HG02642 (cell line): ENCODE measurements around the gene PICK1.

Experiments used
- ATAC-seq: cut with Tn5 transposase; IDR thresholded peaks from one replicate; pipeline ENCODE4 v1.9.1; 2021; ENCODE audit warnings: mild to moderate bottlenecking; ENCODE audit not compliant: unreplicated experiment, poor library complexity

PICK1 gene

DNA sequence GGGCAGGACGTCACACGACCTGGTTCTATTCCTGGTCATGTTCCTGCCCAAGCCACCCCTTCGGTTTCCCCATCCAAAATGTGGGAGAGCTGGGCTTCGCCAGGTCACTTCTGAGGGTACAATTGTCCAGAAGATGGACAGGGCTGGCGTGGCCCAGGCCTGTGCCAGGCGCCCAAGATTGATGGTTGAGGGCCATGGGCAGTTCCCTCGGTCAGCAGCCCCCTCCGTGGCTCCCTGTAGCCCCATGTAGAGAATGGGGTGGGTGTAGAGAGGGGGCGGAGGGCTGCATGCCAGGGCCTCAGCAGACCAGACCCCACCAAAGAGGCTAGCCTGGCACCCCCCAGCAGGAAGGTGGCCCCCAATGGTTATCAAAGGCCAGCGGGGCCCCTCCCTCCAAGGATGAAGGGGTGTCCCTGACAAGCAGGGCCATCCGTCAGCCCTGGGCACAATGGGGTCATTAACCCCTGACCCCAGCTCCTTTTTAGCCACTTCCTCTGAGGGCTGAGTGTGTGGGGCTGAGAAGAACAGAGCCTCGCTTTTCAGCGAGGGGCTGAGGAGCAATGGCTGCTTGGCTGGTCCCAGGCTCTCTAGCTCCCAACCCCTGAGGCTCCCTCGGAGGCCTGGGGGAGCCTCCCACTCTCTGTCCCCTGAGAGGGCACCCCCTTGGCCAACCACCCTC lies 11.0 kb upstream of the PICK1 start:
- no peak for ATAC-seq

DNA sequence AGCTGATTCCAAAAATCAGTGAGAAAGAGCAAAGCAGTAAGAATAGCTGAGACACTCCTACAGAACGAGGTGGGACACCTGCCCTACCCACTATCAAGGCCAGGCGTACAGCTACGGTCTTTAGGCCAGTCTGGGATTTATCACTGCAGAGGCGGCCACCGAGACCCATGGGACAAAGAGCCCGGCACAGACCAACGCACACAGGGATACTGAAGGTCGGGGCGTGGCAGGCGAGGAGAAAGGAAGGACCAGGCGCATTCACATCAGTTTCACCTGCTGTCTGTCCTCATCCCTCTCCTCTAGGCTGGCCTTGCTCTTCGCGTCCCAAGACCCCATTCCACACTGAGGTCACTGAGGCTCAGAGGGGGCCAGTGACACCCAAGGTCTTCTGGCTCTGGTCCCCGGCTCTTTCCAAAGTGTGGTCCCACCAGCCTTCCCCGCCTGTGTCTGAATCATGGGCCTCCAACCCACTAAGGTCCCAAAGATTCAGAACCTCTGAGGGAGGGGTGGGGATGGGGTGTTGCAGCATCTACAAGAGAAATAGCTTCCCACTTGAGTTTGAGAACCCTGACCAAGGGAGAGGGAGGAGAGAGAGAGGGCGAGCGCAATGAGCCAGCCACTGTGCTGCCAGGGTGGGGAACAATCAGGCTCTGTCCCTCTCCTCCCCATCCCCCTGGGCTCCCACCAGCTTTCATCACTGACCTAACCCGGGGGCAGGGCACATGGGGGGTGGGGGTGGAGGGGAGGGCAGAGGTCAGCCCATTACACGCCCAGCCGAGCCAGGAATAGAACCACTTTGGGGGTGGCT lies 7.2 kb upstream of the PICK1 start:
- no peak for ATAC-seq

DNA sequence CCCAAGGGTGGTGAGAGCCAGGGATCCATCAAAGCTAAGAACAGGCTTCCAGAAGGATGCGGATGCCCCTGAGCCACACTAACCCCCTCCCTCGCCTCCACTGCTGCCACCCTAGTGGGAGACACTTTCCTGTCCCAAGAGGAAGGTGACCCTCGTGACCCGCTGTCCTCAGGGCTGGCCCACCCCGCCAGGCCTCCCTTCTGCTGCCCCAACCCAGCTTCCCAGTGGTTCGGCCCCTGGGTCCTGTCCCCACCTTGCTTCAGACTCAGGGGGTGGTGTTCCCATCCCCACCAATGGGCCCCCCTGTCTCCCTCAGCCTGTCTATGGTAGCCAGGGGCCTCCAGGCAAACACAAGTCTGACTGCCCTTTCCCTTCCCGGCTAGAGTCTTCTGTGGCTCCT lies 6.5 kb upstream of the PICK1 start:
- ATAC-seq: no peak

DNA sequence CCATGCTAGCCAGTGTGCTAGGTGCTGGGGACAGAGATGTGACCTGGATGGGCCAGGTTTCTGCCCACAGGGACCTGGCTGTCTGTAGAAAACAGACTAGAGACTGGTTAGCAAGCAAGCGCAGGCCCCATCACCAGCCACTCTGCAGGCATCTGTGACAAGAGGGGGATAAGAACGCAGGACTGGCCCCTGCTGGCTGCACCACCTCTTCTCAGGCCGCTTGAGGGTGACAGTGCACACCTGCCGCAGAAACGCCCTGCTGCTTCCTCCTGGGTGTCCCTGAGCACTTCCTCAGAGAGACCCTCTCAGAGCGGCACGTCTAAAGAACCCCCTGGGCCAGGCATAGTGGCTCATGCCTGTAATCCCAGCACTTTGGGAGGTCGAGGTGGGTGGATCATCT lies 5.9 kb upstream of the PICK1 start:
- no peak for ATAC-seq

DNA sequence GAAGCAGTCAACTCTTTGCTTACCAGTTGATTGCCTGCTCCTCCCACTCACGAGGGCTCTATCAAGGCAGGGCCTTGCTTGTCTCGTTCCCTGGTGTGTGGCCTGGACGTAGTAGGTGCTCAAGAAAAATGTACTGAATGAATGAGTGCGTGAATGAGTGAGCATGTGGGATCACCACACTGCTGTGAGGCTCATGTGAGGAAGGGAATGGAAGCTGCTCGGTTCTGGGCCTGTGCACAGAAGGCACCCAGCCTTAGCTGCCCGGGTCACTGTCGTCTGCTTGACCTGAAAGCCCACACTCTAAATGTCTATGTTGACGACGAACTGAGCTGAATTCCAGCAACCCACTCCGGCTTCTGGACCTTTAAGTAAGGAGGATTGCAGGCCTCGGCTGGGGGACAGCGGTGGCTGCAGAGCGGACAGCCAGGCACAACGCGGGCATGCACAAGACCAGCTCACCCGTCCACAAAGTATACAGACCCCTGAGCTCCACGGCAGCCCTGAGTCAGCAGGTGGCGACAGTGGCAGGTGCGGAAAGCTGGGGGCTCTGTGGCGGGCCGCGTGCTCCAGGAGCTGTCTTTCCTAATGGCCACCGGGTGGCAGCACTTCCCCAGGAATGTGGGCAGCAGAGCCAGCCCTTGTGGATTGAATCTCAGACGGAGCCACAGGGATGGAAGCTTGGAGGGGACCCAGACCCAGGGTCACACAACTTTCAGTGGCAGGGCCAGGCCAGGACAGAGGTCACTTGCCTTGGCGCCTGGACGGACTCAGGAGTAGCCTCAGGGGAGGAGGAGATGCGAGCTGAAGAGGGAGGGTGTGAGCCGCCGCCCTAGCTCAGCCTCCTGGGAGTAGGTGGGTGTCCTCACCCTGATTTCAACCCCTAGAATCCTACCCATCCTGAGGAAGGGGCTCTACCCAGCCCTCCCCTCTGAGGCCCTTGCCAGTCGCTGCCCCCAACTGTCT lies 5.0 kb upstream of the PICK1 start:
- ATAC-seq: peak; percentile 59

DNA sequence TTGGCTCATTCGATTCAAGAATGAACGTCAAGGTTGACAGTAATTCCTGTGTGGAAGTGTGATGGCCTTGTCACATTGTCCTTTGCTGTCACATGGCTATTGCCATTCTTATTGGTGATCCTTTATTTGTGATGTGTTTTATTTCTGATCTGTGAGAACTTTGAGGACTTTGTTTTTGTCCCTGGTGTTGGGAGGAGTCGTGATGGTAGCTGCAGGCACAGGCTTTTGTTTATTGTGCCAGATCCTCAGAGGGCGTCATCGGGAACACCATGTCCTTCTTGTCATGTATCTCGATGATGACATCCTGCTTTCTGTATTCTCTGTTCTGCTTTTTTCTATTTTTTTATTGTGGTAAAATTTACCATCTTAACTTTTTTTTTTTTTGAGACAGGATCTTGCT lies 5.6 kb downstream of the PICK1 start:
- no peak for ATAC-seq

DNA sequence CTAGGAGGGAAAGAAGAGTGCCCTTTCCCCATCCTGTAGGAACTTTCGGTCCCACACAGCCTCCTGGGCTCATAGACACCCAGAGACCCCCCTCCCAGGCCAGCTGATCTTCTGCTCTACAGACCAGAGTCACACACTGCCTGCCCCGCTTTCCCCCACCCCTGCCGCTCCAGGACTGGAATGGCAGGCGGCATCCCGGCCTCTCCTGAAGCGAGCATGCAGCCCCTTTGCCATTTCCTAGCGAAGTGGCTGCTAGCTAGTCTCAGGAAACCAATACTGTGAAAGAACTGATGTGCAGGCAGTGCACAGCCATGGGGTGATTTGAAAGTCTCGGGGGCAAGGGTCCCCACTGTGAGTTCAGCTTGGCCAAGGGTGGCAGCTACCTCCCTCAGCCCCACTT lies 8.3 kb downstream of the PICK1 start:
- ATAC-seq: no peak

DNA sequence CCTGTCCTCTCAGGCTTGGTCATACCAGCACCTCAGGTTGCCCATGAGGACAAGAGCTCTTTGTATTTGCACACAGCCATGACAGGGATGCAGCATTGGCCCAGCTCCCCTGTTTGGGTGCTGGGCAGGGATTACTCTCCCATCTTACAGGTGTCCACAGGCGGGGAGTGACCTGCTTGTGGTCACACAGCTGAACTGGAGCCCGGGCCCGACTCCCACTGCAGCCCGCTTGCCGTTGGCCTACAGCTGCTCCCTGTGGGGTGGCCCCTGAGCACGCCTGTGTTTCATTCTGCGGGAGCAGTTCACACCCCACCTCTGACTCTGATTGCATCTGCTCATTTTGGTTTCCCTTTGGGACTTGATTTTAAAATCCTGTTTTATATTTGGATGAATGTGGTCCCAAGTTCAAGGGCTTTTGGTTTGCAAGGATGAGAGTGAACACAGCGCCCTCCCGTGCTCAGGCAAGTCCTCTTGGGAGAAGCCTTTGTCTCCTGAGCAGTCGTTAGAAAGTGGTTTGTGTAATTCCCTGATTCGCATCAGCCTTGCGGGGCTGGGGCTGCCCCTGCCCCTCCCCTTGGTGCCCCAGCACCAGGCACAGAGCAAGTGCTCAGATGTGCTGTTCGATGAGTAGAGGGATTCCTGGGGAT lies 9.3 kb downstream of the PICK1 start:
- no peak for ATAC-seq

DNA sequence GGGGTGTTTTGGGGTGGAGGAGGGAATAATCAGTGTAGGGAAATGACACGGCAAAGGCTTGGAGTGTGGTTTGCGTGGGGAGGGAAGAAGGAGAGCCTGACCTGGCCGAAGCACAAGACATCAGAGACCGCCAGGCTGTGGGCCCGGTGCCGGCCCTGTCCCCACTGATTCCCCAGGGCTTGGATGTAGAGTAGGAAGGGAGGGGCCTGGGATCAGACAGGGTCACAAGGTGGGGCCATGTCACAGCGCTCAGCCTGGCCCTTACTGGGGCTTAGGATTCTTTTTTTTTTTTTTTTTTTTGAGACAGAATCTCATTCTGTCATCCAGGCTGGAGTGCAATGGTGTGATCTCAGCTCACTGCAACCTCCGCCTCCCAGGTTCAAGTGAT lies 9.8 kb downstream of the PICK1 start:
- ATAC-seq: no peak

DNA sequence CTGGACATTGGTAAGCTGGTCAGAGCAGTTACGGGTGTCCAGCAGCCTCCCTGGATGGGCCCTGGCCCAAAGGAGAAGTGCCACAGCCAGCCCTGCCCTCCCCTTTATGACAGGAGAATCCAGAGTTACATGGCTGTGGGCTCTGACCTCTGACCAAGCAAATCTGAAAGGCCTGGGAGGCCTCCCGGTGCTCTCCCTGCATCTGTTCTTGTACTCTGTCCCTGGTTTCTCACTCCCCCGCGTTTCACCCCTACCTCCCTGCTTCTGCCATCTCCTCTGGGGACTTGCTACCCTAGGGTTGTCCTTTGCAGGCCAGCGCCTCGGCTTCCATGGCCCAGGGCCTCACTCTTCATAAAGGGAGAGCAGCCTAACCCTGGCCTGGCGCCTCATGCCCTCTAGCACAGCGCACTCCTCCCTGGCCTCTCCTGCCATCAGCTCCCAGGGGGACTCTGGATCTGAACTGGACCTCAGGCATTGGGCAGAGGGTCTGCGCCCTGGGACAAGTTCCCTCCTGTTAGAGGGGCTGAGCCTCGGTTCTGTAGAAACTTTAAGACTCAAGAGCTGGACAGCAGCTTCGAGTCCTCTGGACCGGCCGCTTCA lies 10.7 kb downstream of the PICK1 start:
- no peak for ATAC-seq

DNA sequence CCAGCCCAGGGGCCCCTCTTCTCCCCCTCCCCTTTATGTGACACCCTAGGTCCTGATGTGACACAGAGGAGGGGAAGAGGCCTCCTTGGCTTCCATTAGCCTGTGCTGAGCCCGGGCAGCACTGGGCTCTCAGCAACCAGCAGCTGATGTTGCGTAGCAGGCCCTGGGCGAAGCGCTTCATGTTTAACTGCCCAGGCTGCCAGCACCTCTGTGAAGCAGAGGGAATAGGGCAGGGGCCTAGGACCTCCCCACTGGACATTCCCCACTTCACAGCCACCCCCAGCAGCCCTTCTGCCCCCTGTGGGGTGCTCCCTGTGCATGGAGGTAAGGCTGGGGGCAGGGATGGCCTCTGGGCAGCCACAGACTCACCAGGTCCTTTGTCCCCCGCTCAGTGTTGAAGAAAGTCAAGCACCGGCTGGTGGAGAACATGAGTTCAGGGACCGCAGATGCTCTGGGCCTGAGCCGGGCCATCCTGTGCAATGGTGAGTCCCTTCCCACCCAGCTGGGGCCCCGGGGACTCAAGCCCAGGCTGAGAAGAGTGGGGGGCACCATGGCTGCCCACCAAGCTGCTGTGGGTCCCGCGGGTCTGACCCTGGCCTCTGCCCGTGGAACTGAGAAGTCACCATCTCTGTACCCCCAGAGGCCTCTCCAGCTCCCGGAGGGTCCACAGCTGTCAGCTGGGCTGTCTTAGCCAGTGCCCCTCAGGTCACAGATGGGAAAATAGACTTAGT lies 11.6 kb downstream of the PICK1 start:
- ATAC-seq: no peak

DNA sequence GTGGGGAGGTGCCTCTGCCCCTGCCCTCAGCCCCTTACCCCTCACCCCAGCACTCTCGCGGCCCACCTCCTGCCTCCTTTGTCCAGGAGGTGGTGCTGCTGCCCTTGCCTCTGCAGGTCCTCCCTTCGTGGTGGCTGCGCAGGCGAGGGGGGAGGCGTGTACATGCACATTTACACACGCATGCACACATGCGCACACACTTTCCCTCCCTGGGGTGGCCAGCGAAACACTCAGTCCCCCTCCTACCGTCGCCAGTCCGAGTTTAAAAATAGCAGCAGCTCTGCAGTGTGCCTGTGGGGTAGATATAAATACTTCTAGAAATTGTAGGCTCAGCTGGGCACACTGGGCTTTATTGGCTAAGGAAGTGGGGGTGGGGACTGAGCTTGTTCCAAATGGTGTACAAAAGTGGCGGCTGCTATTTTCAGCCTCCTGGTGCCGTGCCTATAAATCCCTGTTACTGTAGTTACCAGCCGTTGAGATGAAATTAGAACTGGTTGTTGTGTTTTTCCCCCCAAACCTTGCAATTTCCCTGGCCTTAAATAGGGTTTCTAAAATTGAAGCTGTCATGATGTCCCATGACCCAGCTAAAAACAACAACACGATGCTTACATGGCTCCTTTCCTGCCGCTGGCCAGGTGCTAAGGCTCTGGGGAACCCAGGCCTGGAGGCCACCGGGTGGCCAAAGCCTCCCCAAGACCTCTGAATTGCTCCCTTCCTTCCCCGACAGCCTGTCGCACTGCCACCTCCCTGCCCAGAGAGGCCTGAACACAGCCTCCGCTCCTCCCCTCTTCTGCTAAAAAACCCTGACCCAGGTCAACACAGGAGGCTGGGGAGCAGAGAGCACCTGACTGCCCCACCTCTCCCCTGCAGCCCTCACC lies 12.4 kb downstream of the PICK1 start:
- no peak for ATAC-seq

DNA sequence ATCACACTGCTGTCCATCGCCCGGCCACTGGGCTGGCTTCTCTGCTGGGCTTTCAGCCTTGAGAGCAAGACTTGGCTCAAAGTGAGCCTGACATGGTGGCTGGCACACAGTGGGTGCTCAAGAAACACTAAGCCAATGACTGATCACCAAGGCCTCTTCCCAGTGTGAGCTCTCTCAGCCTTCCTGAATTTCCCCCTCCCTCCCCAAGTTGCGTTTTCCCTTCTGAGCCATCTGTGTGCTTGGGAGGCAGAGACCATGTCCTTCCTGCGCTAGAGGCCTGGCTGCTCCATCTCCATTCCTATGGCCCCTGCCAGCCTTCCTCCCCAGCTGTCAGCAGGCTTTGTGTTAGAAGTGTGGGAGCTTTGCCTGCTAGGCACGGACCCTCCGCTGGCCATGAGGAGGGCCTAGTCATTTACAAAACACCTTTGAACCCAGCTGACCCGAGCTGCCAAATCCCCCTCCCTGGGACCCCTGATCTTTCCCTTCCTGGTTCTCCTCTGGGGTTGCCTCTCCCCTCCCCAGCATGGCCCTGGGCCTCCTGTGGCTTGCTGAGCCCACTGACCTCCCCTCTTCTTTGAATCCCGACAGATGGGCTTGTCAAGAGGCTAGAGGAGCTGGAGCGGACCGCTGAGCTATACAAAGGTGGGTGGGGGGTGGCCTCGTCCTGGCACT lies 13.2 kb downstream of the PICK1 start:
- ATAC-seq: no peak

DNA sequence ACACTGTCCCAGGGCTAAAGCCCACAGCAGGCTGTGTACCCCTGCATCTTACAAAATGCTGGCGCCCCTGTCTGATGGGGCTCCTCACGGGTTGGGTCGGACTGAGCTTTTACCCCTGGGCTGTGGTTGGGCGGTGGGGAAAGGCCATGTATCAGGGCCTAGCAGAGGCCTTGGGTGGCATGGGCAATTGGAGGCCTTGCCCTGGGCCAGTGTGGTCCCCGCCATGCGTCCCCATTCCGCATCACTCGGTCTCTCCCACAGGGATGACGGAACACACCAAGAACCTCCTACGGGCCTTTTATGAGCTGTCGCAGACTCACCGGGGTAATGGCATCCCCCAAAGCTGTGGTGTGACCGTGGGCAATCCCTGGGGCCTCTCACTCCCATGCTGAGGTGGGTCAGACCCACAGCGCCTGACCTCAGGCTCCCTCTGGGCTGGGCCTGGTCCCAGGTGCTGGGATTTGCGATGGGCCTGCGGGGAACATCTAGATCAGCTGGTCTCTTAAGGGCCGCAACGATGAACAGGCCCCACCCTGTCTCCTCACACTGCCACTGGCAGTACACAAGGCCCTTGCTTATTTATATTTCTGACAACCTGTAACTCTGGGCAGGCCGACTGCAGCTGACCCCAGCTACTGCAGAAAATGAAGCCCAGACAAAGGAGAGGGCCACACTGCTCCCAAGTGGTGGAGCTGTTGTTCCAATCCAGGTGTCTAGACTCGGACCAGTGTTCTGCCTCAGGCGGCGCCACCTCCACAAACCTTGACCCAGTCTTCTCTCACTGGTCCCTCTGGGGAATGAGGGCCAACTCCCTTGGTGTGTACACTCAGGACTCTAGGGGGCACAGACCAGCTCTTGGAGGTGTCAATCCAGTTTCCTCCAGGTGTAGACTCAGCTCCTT lies 14.5 kb downstream of the PICK1 start:
- no peak for ATAC-seq

DNA sequence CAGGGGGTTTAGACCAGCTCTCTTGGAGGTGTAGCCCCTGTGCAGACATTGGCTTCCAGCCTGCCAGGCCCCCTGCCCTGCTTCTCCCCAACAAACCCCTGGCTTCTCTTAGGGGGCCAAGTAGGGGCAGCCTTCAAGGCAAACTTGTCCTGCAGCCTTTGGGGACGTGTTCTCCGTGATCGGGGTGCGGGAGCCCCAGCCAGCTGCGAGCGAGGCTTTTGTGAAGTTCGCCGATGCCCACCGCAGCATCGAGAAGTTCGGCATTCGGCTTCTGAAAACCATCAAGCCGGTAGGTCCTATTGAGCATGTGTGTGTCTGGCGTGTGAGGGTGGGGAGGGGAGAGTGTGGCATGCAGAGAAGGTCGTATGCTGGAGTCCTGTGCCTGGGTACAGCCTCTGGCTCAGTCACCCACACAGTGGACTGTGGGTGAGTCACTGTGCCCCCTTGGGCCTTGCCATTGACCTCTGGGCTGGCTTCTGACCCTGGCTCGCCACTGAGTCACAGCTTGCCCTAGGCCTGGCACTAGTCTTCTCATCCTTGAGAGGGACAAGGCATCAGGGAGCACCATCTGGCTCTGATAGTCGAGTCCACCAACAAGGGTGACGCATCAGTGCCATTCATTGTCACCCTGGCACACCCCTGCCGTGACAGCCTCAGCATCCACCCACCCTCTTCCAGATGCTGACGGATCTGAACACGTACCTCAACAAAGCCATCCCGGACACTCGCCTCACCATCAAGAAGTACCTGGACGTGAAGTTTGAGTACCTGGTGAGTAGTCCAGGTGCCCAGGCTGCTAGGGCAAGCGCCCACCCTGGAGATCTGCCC lies 15.3 kb downstream of the PICK1 start:
- no peak for ATAC-seq
